ENCODE data around the gene SMAD5. TPM values are rescaled to one million over a fixed set of nuclear protein-coding genes. Genes with fewer than 3 reads are reported as not detected.

The SMAD5 gene
- total and polyA plus RNA-seq, 2 donors (not counting 1 experiment from before 2014, with no cell fraction given), result 9.4 to 38.6 TPM

GRCh38 chr5:136206361-136206760, 73.7 kb downstream of the SMAD5 start:
- no peak overlapping the region for H3K27ac ChIP-seq (ENCODE audit: low read length in 2 of 2)
- ChIA-PET CTCF (no interaction called here), POLR2A (no interaction called here)
- H3K36me3 ChIP-seq (replicated peaks in 1 of 2; ENCODE audit: control extremely low read depth in 1 of 2, control insufficient read depth in 1 of 2, extremely low read depth in 1 of 2, insufficient read depth in 2 of 2, low read length in 1 of 2), result no peaks in the 10 kb centered on the region
- H3K27ac Mint-ChIP-seq, result no peak overlapping the region
- H3K4me3 ChIP-seq (ENCODE audit: control extremely low read depth in 1 of 5, extremely low read depth in 1 of 5, insufficient read depth in 1 of 5, low read depth in 2 of 5, low read length in 4 of 5), result no peak overlapping the region
- no peaks in the 10 kb centered on the region for H3K9me3 ChIP-seq (ENCODE audit: control extremely low read depth in 1 of 3, control insufficient read depth in 2 of 3, insufficient read depth in 1 of 3, low read length in 2 of 3)
- no peaks in the 10 kb centered on the region for H3K4me1 ChIP-seq (ENCODE audit: control insufficient read depth in 2 of 2, insufficient read depth in 2 of 2, low read length in 2 of 2)
- no peaks in the 10 kb centered on the region for H4K20me1 ChIP-seq (ENCODE audit: control insufficient read depth, insufficient read depth, low read length, poor library complexity, severe bottlenecking)
- no peak overlapping the region for H3K9ac ChIP-seq (ENCODE audit: low read length)
- DNase-seq, result no peak
- H2AFZ ChIP-seq (ENCODE audit: insufficient read depth, low read depth, low read length, poor library complexity, severe bottlenecking), result no peak overlapping the region
- H3K27me3 ChIP-seq (replicated peaks in 1 of 4; ENCODE audit: control extremely low read depth in 1 of 4, control insufficient read depth in 3 of 4, insufficient read depth in 4 of 4, low read length in 3 of 4), result peaks cover 0 to 9% (median 0%) of the 10 kb centered on the region in 4 experiments
- H3K27me3 Mint-ChIP-seq, result peaks cover 36% of the 10 kb centered on the region
- no peak overlapping the region for H3K4me2 ChIP-seq (replicated peaks; ENCODE audit: low read depth, low read length, poor library complexity, severe bottlenecking)
- no peak for ATAC-seq (ENCODE audit: low read depth)
- no peaks in the 10 kb centered on the region for H3K79me2 ChIP-seq (ENCODE audit: control insufficient read depth, insufficient read depth, low read length)
- TF ChIP-seq CTCF (IDR thresholded peaks at IDR 0.05) (no peak), EZH2 (IDR thresholded peaks at IDR 0.05; ENCODE audit: borderline replicate concordance, insufficient read depth, low read depth, low read length, poor library complexity, severe bottlenecking) (no peak)
- no peak overlapping the region for H3K4me3 Mint-ChIP-seq
- H3K4me1 Mint-ChIP-seq, result no peaks in the 10 kb centered on the region
- H3K9me3 Mint-ChIP-seq (ENCODE audit: insufficient read depth), result no peaks in the 10 kb centered on the region
- intact Hi-C loops (cut with micrococcal nuclease), result no loop called here
- 60% methylated on average over 1 of the region's 5 CpGs for WGBS (ENCODE audit: insufficient coverage)

- intact Hi-C loops (cut with micrococcal nuclease), result no loop called here
- Histone ChIP-seq H3K27ac (ENCODE audit: low read length in 2 of 2) (no peak overlapping the region), H3K9ac (ENCODE audit: low read length) (no peak overlapping the region), H3K79me2 (ENCODE audit: control insufficient read depth, insufficient read depth, low read length) (no peaks in the 10 kb centered on the region), H3K4me1 (ENCODE audit: control insufficient read depth in 2 of 2, insufficient read depth in 2 of 2, low read length in 2 of 2) (no peaks in the 10 kb centered on the region), H3K27me3 (replicated peaks in 1 of 4; ENCODE audit: control extremely low read depth in 1 of 4, control insufficient read depth in 3 of 4, insufficient read depth in 4 of 4, low read length in 3 of 4) (peaks cover 0 to 11% (median 2%) of the 10 kb centered on the region in 4 experiments), H2AFZ (ENCODE audit: insufficient read depth, low read depth, low read length, poor library complexity, severe bottlenecking) (no peak overlapping the region), H3K36me3 (replicated peaks in 1 of 2; ENCODE audit: control extremely low read depth in 1 of 2, control insufficient read depth in 1 of 2, extremely low read depth in 1 of 2, insufficient read depth in 2 of 2, low read length in 1 of 2) (no peaks in the 10 kb centered on the region), H3K4me3 (ENCODE audit: control extremely low read depth in 1 of 5, extremely low read depth in 1 of 5, insufficient read depth in 1 of 5, low read depth in 2 of 5, low read length in 4 of 5) (no peak overlapping the region), H3K4me2 (replicated peaks; ENCODE audit: low read depth, low read length, poor library complexity, severe bottlenecking) (no peak overlapping the region), H4K20me1 (ENCODE audit: control insufficient read depth, insufficient read depth, low read length, poor library complexity, severe bottlenecking) (no peaks in the 10 kb centered on the region), H3K9me3 (ENCODE audit: control extremely low read depth in 1 of 3, control insufficient read depth in 2 of 3, insufficient read depth in 1 of 3, low read length in 2 of 3) (no peaks in the 10 kb centered on the region)
- Mint-ChIP-seq H3K4me3 (no peak overlapping the region), H3K27ac (no peak overlapping the region), H3K9me3 (ENCODE audit: insufficient read depth) (no peaks in the 10 kb centered on the region), H3K27me3 (peaks cover 37% of the 10 kb centered on the region), H3K4me1 (no peaks in the 10 kb centered on the region)
- CTCF ChIA-PET, result interaction anchor here (0.8 kb wide), 1 partner anchor 9 kb away, joined by 3 read pairs; no protein-coding TSS in a partner anchor
- DNase-seq (no peak), ATAC-seq (ENCODE audit: low read depth) (no peak)
- POLR2A ChIA-PET, result no interaction called here
- 100% methylated on average over 6 of the region's 7 CpGs for WGBS (ENCODE audit: insufficient coverage)
- TF ChIP-seq CTCF (IDR thresholded peaks at IDR 0.05), result no peak
- TF ChIP-seq EZH2 (IDR thresholded peaks at IDR 0.05; ENCODE audit: borderline replicate concordance, insufficient read depth, low read depth, low read length, poor library complexity, severe bottlenecking), result no peak
Measured at GRCh38 chr5:136207631-136208030, 75.0 kb downstream of the SMAD5 start.

All from B cell (primary cell).